GM12878 (cell line): ENCODE data around the gene SLC15A1.

Experiments used
- CTCF ChIP-seq, 3 experiments: IDR thresholded peaks in 2 of 3; conservative IDR thresholded peaks in 1 of 3; 2 replicates each; pipeline ENCODE4 v1.5.1; 2011; ENCODE audit warnings: low read depth in 3 of 3, low read length in 3 of 3, mild to moderate bottlenecking in 3 of 3, control low read depth in 2 of 3, moderate library complexity in 2 of 3, inconsistent platforms in 1 of 3, mixed read lengths in 1 of 3; ENCODE audit not compliant: control insufficient read depth in 2 of 3, insufficient read depth in 1 of 3; ENCODE audit errors: extremely low read depth in 1 of 3
- MAX ChIP-seq: IDR thresholded peaks from 2 replicates; pipeline ENCODE4 v1.6.1; 2012; ENCODE audit warnings: low read depth, low read length, improper control_type of control experiment
- MXI1 ChIP-seq: fragments of 150-350 bp; IDR thresholded peaks from 2 replicates; pipeline ENCODE4 v1.6.1; 2011; ENCODE audit warnings: low read depth, mild to moderate bottlenecking, inconsistent platforms, low read length, improper control_type of control experiment
- MYC ChIP-seq: IDR thresholded peaks from 2 replicates; pipeline ENCODE4 v1.6.1; 2011; ENCODE audit warnings: mild to moderate bottlenecking, low read length, moderate library complexity, inconsistent platforms; ENCODE audit not compliant: insufficient read depth, insufficient replicate concordance, insufficient read length, severe bottlenecking
- NFYB ChIP-seq: IDR thresholded peaks from 2 replicates; pipeline ENCODE4 v1.6.1; 2011; ENCODE audit warnings: low read depth, mild to moderate bottlenecking, low read length, improper control_type of control experiment, moderate library complexity; ENCODE audit not compliant: insufficient read depth
- PBX3 ChIP-seq: IDR thresholded peaks from 2 replicates; pipeline ENCODE4 v1.6.1; 2011; ENCODE audit warnings: mild to moderate bottlenecking, low read depth, low read length, moderate library complexity; ENCODE audit not compliant: insufficient replicate concordance
- RAD21 ChIP-seq: IDR thresholded peaks from 2 replicates; pipeline ENCODE4 v1.6.1; 2011; ENCODE audit warnings: mild to moderate bottlenecking, low read depth, low read length, moderate library complexity; ENCODE audit not compliant: insufficient read depth
- RAD51 ChIP-seq: fragments of 450-650 bp; IDR thresholded peaks from 2 replicates; pipeline ENCODE4 v1.6.1; 2016; ENCODE audit warnings: moderate library complexity, mild to moderate bottlenecking, inconsistent platforms
- SIX5 ChIP-seq: IDR thresholded peaks from 2 replicates; pipeline ENCODE4 v1.6.1; 2011; ENCODE audit warnings: mild to moderate bottlenecking, low read depth, low read length, moderate library complexity; ENCODE audit not compliant: severe bottlenecking

- TF ChIP-seq MXI1 = no peak
- TF ChIP-seq MYC = no peak
- no peak for TF ChIP-seq RAD51
- no peak for TF ChIP-seq MAX
- no peak for TF ChIP-seq RAD21
- TF ChIP-seq PBX3 = no peak
- TF ChIP-seq SIX5 = no peak
- TF ChIP-seq CTCF (IDR thresholded peaks at IDR 0.05 in 2 of 3, conservative IDR thresholded peaks at IDR 0.05 in 1 of 3; ENCODE audit: control insufficient read depth in 2 of 3, extremely low read depth in 1 of 3, insufficient read depth in 1 of 3, low read depth in 3 of 3, low read length in 3 of 3) = no peak
- no peak for TF ChIP-seq NFYB
Observed at GRCh38 chr13:98719527-98720250, 32.8 kb downstream of the SLC15A1 start.
